K562 (cell line): ENCODE results near the gene PCF11. TPM values are rescaled to one million over a fixed set of nuclear protein-coding genes. Genes with fewer than 3 reads are reported as not detected.

Experiments used
- ATAC-seq: fragments of 200-7000 bp; cut with Tn5 transposase; 3 replicates; pipeline ENCODE4 v1.9.1; 2020; ENCODE audit warnings: moderate library complexity
- BruUV-seq: library from RNA; stranded (reverse); fragments of 400-500 nt; replicated peaks from 2 replicates; lab custom pipeline; 2021; lab: Mats Ljungman, UMichigan
- CTCF ChIA-PET: fragments of 300-600 bp; formaldehyde crosslinking; extraction: SDS; loops from one replicate; lab custom pipeline; 2021; ENCODE audit warnings: low intra/inter-chr PET ratio; lab: Yijun Ruan, JAX
- POLR2A ChIA-PET: fragments of 300-600, 350-650 bp; sonication (Branson Sonifier 250); formaldehyde crosslinking; extraction: SDS; loops from one replicate; lab custom pipeline; 2021; ENCODE audit warnings: antibody characterized with exemption, inconsistent platforms; lab: Yijun Ruan, JAX
- DNase-seq, 4 experiments: peaks; one replicate each; pipeline versions ENCODE4 v3.0.0 to v3.0.0-alpha.2; 2011 to 2018; ENCODE audit warnings: low spot score in 3 of 4, mixed read lengths in 3 of 4; ENCODE audit errors: extremely low read depth in 1 of 4
- FAIRE-seq: peaks from 2 replicates; lab custom pipeline; 2011; peaks lifted over from hg19 to GRCh38; lab: Jason Lieb, UNC
- H2AFZ ChIP-seq: 2 replicates; pipeline ENCODE4 v1.6.0; 2011; ENCODE audit warnings: low read depth, low read length, control low read depth, inconsistent platforms
- H3K27ac ChIP-seq: fragments of 200-600 bp; 3 replicates; pipeline ENCODE4 v1.8.0; 2011; ENCODE audit warnings: low read depth, mild to moderate bottlenecking, control low read depth, inconsistent platforms, low read length, moderate library complexity, mixed read lengths; ENCODE audit errors: extremely low read depth
- H3K27me3 ChIP-seq, 2 experiments: fragments of 300-600 bp in 1 of 2; 2 replicates in 1 of 2; 3 replicates in 1 of 2; pipeline versions ENCODE4 v1.6.0 to v1.8.0; 2011; ENCODE audit warnings: inconsistent platforms in 2 of 2, low read length in 2 of 2, mild to moderate bottlenecking in 1 of 2, mixed read lengths in 1 of 2, moderate library complexity in 1 of 2; ENCODE audit not compliant: control insufficient read depth in 2 of 2, insufficient read depth in 2 of 2
- H3K36me3 ChIP-seq: fragments of 300-600 bp; 3 replicates; pipeline ENCODE4 v1.8.0; 2011; ENCODE audit warnings: mild to moderate bottlenecking, low read length, inconsistent platforms; ENCODE audit not compliant: control insufficient read depth, insufficient read depth
- H3K4me1 ChIP-seq, 2 experiments: fragments of 200-600 bp in 1 of 2; replicated peaks in 1 of 2; 2 replicates in 1 of 2; 3 replicates in 1 of 2; pipeline versions ENCODE4 v1.5.1 to v1.8.0; 2011; ENCODE audit warnings: inconsistent platforms in 2 of 2, low read length in 2 of 2, mild to moderate bottlenecking in 1 of 2, mixed read lengths in 1 of 2, moderate library complexity in 1 of 2; ENCODE audit not compliant: control insufficient read depth in 2 of 2, insufficient read depth in 2 of 2
- H3K4me2 ChIP-seq: 2 replicates; pipeline ENCODE4 v1.6.1; 2011; ENCODE audit warnings: low read length, control low read depth, inconsistent platforms, mixed read lengths; ENCODE audit not compliant: insufficient read depth
- H3K4me3 ChIP-seq: fragments of 200-600 bp; sonication (generic), shearing (Covaris generic); 2 replicates; pipeline ENCODE4 v1.5.1; 2016; ENCODE audit warnings: control low read depth, inconsistent platforms
- H3K79me2 ChIP-seq: fragments of 200-600 bp; 3 replicates; pipeline ENCODE4 v1.8.0; 2011; ENCODE audit warnings: low read length, inconsistent platforms; ENCODE audit not compliant: control insufficient read depth, insufficient read depth
- H3K9ac ChIP-seq, 2 experiments: 2 replicates each; pipeline versions ENCODE4 v1.6.0 to v1.6.1; 2011; ENCODE audit warnings: low read depth in 2 of 2, low read length in 2 of 2, control low read depth in 1 of 2, inconsistent platforms in 1 of 2, mild to moderate bottlenecking in 1 of 2, mixed read lengths in 1 of 2; ENCODE audit not compliant: insufficient read depth in 1 of 2
- H3K9me1 ChIP-seq: one replicate; pipeline ENCODE4 v1.6.0; 2011; ENCODE audit warnings: inconsistent platforms, mild to moderate bottlenecking, low read length, moderate library complexity; ENCODE audit not compliant: control insufficient read depth, insufficient read depth
- H3K9me3 ChIP-seq: replicated peaks from 2 replicates; pipeline ENCODE4 v1.5.1; 2011; ENCODE audit warnings: low read depth, low read length, inconsistent platforms; ENCODE audit not compliant: control insufficient read depth, insufficient read depth
- H4K20me1 ChIP-seq: replicated peaks from 2 replicates; pipeline ENCODE4 v1.6.1; 2011; ENCODE audit warnings: low read length, inconsistent platforms, mixed read lengths; ENCODE audit not compliant: control insufficient read depth, insufficient read depth
- CHD4 ChIP-seq: fragments of 200-600 bp; sonication (generic); IDR thresholded peaks from 3 replicates; pipeline ENCODE4 v1.6.1; 2012; ENCODE audit warnings: low read depth, mild to moderate bottlenecking, mixed read lengths, low read length, inconsistent platforms; ENCODE audit not compliant: insufficient read depth, insufficient replicate concordance, poor library complexity, severe bottlenecking
- GATA2 ChIP-seq: sonication (generic); formaldehyde crosslinking; IDR thresholded peaks from 2 replicates; pipeline ENCODE4 v1.4.0; 2020; ENCODE audit warnings: mild to moderate bottlenecking, missing genetic modification reagents
- KAT2B ChIP-seq: IDR thresholded peaks from one replicate; pipeline ENCODE4 v1.6.1; 2012; ENCODE audit warnings: low read depth, mild to moderate bottlenecking, control low read depth, inconsistent platforms, low read length, moderate library complexity
- MTA1 ChIP-seq: fragments of 450-650 bp; IDR thresholded peaks from 2 replicates; pipeline ENCODE4 v1.6.1; 2017; ENCODE audit warnings: borderline replicate concordance
- MYNN ChIP-seq, 2 experiments: sonication (generic); formaldehyde crosslinking in 1 of 2; IDR thresholded peaks; 2 replicates each; pipeline versions ENCODE4 v1.5.0 to v1.6.1; 2016 to 2020; ENCODE audit warnings: antibody characterized with exemption in 1 of 2, missing genetic modification reagents in 1 of 2
- NCOA1 ChIP-seq: fragments of 450-650 bp; IDR thresholded peaks from 2 replicates; pipeline ENCODE4 v1.6.1; 2016; ENCODE audit warnings: low read depth
- NFE2L1 ChIP-seq: fragments of 450-650 bp; IDR thresholded peaks from 2 replicates; pipeline ENCODE4 v1.6.1; 2016; ENCODE audit warnings: missing genetic modification characterization, low read depth, mild to moderate bottlenecking, missing compliant biosample characterization, moderate library complexity, borderline replicate concordance
- NFIC ChIP-seq: fragments of 450-650 bp; IDR thresholded peaks from 2 replicates; pipeline ENCODE4 v1.6.1; 2017; ENCODE audit warnings: mild to moderate bottlenecking, inconsistent platforms
- NFIX ChIP-seq: fragments of 250-450 bp; sonication (Bioruptor Pico); IDR thresholded peaks from 2 replicates; pipeline ENCODE4 v1.4.0; 2020; ENCODE audit warnings: low read depth, mild to moderate bottlenecking, moderate library complexity
- NR4A1 ChIP-seq, 2 experiments: fragments of 250-450 bp in 1 of 2; fragments of 450-650 bp in 1 of 2; sonication (Bioruptor Pico) in 1 of 2; IDR thresholded peaks; 2 replicates each; pipeline versions ENCODE4 v1.4.0 to v1.6.1; 2016 to 2020; ENCODE audit warnings: mild to moderate bottlenecking in 2 of 2, missing compliant biosample characterization in 1 of 2, missing genetic modification characterization in 1 of 2, moderate library complexity in 1 of 2
- PML ChIP-seq: IDR thresholded peaks from 2 replicates; pipeline ENCODE4 v1.6.1; 2012; ENCODE audit warnings: low read length, inconsistent platforms
- PTTG1 ChIP-seq: fragments of 450-650 bp; IDR thresholded peaks from 2 replicates; pipeline ENCODE4 v1.6.1; 2016; ENCODE audit warnings: low read depth, mild to moderate bottlenecking, missing genetic modification characterization, missing compliant biosample characterization
- SNIP1 ChIP-seq: fragments of 450-650 bp; IDR thresholded peaks from 2 replicates; pipeline ENCODE4 v1.7.1; 2017; ENCODE audit warnings: low read depth, mild to moderate bottlenecking
- TCF3 ChIP-seq: sonication (generic); formaldehyde crosslinking; IDR thresholded peaks from 2 replicates; pipeline ENCODE4 v1.4.0; 2020; ENCODE audit warnings: mild to moderate bottlenecking, missing genetic modification reagents
- ZBTB1 ChIP-seq: sonication (generic); formaldehyde crosslinking; IDR thresholded peaks from 2 replicates; pipeline ENCODE4 v1.8.1; 2023; ENCODE audit warnings: missing genetic modification reagents, low read depth, mild to moderate bottlenecking, borderline replicate concordance
- ZNF512 ChIP-seq: IDR thresholded peaks from 2 replicates; pipeline ENCODE4 v1.6.1; 2016; ENCODE audit warnings: missing genetic modification characterization, missing compliant biosample characterization
- ZNF707 ChIP-seq: fragments of 250-450 bp; sonication (Bioruptor Pico); conservative IDR thresholded peaks from 2 replicates; pipeline ENCODE4 v1.8.0; 2022; ENCODE audit warnings: inconsistent platforms, mild to moderate bottlenecking, moderate library complexity
- WGBS: fragments of 100-300 bp; shearing (Covaris generic); methylation state at CpG from one replicate; pipeline ENCODE4 v1.1.6; 2016; ENCODE audit warnings: low coverage, mixed read lengths; ENCODE audit not compliant: insufficient coverage; ENCODE audit errors: missing lambda C conversion rate; 5-methylcytosine and 5-hydroxymethylcytosine counted together
- in situ Hi-C: fragments of 300-500 bp; cut with MboI; formaldehyde crosslinking; loops from 4 replicates; pipeline ENCODE4 v1.15.0; 2018; ENCODE audit warnings: inconsistent platforms, mixed read lengths
- intact Hi-C: fragments of 100-400 bp; cut with micrococcal nuclease; formaldehyde crosslinking; loops from 2 replicates; pipeline ENCODE4 v1.14.2; 2022
- polyA plus RNA-seq, 8 experiments: library from polyadenylated mRNA; depleted of rRNA in 4 of 8; stranded (reverse) in 5 of 8; unstranded in 3 of 8; fragments of >200 nt; fragmentation: Nextera tagmentation in 2 of 8; fragmentation: Illumina TruSeq in 1 of 8; extraction: Ambion mirVana in 2 of 8; extraction: Trizol in 1 of 8; gene quantifications; 2 replicates each; pipeline versions ENCODE4 v1.2.1 to v1.2.3, GENCODE V29; 2011 to 2014; ENCODE audit warnings: inconsistent platforms in 1 of 8, missing spikeins in 1 of 8
- total RNA-seq, 7 experiments: library from RNA; depleted of rRNA in 6 of 7; stranded (reverse); fragments of >200 nt in 6 of 7; fragmentation: Illumina TruSeq in 2 of 7; extraction: Trizol in 2 of 7; gene quantifications; 2 replicates each; pipeline versions ENCODE4 v1.2.1 to v1.2.3, GENCODE V29; 2011 to 2021; ENCODE audit warnings: low replicate concordance in 1 of 7

The PCF11 gene
- total and polyA plus RNA-seq, 9 of the 15 experiments (the other 6 are each of a cell fraction or from before 2014, with no cell fraction given): 9.3 to 91.6 (median 54.4) TPM

DNA sequence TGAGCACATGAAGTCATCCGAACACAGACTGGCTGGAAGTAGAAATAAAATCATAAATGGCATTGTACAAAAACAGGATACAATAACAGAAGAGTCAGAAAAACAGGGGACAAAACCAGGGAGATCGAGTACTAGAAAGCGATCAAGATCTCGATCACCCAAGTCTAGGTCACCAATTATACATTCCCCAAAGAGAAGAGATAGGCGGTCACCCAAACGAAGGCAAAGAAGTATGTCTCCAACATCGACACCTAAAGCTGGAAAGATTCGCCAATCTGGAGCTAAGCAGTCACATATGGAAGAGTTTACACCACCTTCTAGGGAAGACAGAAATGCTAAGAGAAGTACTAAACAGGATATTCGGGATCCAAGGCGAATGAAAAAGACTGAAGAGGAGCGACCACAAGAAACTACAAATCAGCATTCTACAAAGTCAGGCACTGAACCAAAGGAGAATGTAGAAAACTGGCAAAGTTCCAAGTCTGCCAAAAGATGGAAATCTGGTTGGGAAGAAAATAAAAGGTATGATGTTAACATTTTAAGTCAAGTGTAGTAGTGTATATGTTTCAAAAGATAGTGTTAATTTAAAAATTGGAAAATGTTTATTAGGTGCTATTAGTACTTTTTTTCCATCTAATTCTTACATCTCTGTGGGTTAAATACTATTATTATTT lies 9.4 kb downstream of the PCF11 start:
- FAIRE-seq (no peak), DNase-seq (no peak), ATAC-seq (no peak)
- peaks cover 0 to 6% of the 10 kb centered on the region in 2 experiments; a peak in 2 of 5 replicates for H3K4me1 ChIP-seq
- H4K20me1 ChIP-seq: peaks cover 12% of the 10 kb centered on the region
- intact Hi-C loops: no loop called here
- H3K79me2 ChIP-seq: peaks cover 99% of the 10 kb centered on the region
- in situ Hi-C loops: no loop called here
- H3K9ac ChIP-seq: no peak overlapping the region
- peaks cover 98% of the 10 kb centered on the region for H3K36me3 ChIP-seq
- no peak overlapping the region for H3K27ac ChIP-seq
- H3K9me3 ChIP-seq: 0 out of 2 replicates have a peak, but pooled peaks cover 3% of the 10 kb centered on the region
- TSS peak; percentile 0 for BruUV-seq
- no peaks in the 10 kb centered on the region for H3K27me3 ChIP-seq
- H3K4me3 ChIP-seq: no peak overlapping the region
- ChIA-PET CTCF (no interaction called here), POLR2A (interaction anchor here (1.3 kb wide), 1 partner anchor 10 kb away, joined by 4 read pairs; the partner anchor contains the start of gene PCF11)
- no peaks in the 10 kb centered on the region for H3K9me1 ChIP-seq
- H2AFZ ChIP-seq: no peak overlapping the region
- 91% methylated on average over 11 of the region's 11 CpGs for WGBS
- no peak overlapping the region for H3K4me2 ChIP-seq
- TF ChIP-seq TCF3 (no peak), MYNN (IDR thresholded peaks at IDR 0.05) (no peak), MYNN (CRISPR knock-in tag; IDR thresholded peaks at IDR 0.05) (no peak), SNIP1 (no peak), KAT2B (no peak), MTA1 (no peak), CHD4 (no peak), PML (0 out of 2 replicates have a peak, but pooled peaks have one; percentile 8), PTTG1 (tag) (no peak), GATA2 (CRISPR knock-in tag) (no peak), NFE2L1 (tag) (no peak), NCOA1 (0 out of 2 replicates have a peak, but pooled peaks have one; percentile 27), ZNF512 (no peak), NFIC (peak; percentile 97), NR4A1 (CRISPR knock-in tag; IDR thresholded peaks at IDR 0.05) (no peak), NR4A1 (tag; IDR thresholded peaks at IDR 0.05) (no peak), ZBTB1 (CRISPR knock-in tag) (no peak), ZNF707 (CRISPR knock-in tag) (no peak), NFIX (peak; percentile 77)
